Fibroblast of the aortic adventitia (primary cell): ENCODE data around the gene AKT2. TPM values are rescaled to one million over a fixed set of nuclear protein-coding genes. Genes with fewer than 3 reads are reported as not detected.

Experiments used
- DNase-seq: peaks from one replicate; pipeline ENCODE4 v3.0.0-alpha.2; 2010; ENCODE audit warnings: low read depth
- H3K4me3 ChIP-seq: 2 replicates; pipeline ENCODE4 v1.5.1; 2011; ENCODE audit warnings: low read depth, mild to moderate bottlenecking, control low read depth, low read length, moderate library complexity
- CTCF ChIP-seq: IDR thresholded peaks from 2 replicates; pipeline ENCODE4 v1.5.1; 2011; ENCODE audit warnings: mild to moderate bottlenecking, low read length, control low read depth, inconsistent platforms; ENCODE audit not compliant: insufficient read depth
- total RNA-seq: library from RNA; depleted of rRNA; stranded (reverse); fragments of >200 nt; gene quantifications from 2 replicates; pipeline ENCODE4 v1.2.3, GENCODE V29; 2012; ENCODE audit warnings: low replicate concordance

AKT2 gene
- total RNA-seq, 1 donor: 124 TPM

GRCh38 chr19:40280608-40281221 lies 4.4 kb downstream of the AKT2 start:
- TF ChIP-seq CTCF: no peak
- H3K4me3 ChIP-seq: no peak overlapping the region
- no peak for DNase-seq

- TF ChIP-seq CTCF: no peak
- DNase-seq: no peak
- H3K4me3 ChIP-seq: no peak overlapping the region
These were observed 5.2 kb downstream of the AKT2 start for GRCh38 chr19:40279761-40280607.

DNA sequence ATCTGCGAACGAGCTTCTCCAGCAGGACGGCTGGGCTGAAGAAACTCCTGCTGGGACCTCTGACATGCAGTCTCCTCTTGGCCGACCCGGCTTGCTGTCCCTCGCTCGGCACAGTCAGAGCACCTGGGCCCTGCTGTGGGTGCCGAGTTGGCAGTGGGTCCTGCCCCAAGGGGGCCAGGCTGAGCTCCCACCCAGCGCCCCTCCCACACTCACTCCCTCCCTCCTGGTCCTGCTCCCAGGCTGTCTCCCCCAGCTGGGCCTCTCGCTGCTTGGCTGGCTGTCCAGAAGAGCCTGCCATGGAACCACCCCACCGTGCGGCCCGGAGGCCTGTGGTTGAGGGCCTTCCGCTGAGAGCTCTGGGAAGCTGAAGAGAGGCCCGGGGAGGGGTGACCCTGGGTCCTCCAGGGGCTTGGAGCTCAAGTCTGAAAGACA lies 6.0 kb downstream of the AKT2 start:
- peak; percentile 79 for DNase-seq
- TF ChIP-seq CTCF: peak; percentile 25
- H3K4me3 ChIP-seq: peak overlapping the region; percentile 55

DNA sequence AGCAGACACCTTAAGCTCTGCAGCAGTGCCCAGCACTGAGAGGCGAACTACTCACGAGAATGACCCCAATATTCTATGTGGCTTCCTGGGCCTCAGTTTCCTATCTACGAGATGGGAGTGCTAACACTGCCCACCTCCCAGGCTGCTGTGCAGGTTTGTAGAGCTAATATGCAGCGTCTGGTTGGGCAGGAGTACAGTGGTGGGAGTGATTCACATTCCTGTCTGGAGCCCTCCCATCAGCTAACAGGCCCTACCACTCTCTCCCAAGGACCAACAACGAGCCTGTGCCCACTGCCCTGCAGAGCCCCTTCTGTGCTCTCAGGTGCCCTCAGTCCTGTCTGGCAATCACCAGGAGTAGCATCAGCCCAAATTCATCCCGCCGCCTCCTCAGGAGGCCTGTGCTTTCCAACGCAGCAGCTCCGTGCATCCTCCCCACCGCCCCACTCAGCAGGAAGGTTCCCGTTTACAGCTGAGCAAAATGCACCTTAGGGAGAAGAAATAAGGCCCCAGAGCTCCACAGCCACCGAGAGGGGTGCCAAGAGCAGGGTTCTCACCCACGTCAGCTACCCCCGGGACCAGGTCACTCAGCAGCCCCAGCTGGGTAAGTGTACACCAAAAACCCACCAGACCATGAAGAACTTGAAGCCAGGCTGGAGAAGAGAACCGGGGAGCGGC lies 6.6 kb downstream of the AKT2 start:
- DNase-seq: no peak
- H3K4me3 ChIP-seq: peak overlapping the region; percentile 55
- no peak for TF ChIP-seq CTCF

DNA sequence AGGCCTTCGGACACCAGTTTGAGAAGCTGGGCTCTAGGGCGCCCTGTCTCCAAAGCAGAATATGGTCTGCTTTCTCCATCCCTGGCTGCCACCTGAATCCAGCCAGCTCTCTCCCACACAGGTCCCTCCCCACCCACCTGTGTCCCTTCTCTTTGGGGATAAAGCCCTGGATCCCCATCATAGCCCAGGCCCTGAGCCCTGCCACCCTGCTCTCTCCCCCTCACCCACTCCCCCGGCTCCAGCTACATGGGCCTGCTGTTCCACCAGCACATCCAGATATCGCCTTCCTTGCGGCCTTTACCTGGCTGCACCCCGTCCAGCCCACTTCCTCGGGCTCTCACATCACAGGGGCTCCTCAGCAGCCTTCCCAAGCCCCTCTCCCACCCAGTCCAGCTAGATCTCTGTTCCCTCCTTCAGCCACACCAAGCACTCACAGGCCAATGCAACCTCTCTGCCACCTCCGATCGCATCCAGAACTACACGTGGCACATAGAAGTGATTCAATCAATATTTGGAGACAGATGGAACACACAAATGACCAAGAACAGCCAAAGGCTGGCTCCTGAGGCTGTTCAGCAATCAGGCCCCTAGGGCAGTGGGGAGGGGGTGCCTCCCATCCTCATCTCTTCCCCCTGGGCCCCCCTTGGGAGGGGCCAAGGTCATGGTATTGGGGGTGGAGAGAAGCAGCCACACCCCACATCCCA lies 7.6 kb downstream of the AKT2 start:
- DNase-seq: no peak
- no peak for TF ChIP-seq CTCF
- no peak overlapping the region for H3K4me3 ChIP-seq
